Measurements from ENCODE around the gene STPG3. TPM values are rescaled to one million over a fixed set of nuclear protein-coding genes. Genes with fewer than 3 reads are reported as not detected.
A peak's percentile ranks its signal among the peaks of the same experiment; 100 is the strongest.

STPG3 gene
- total RNA-seq, 1 donor from 2014 or later = not detected

DNA sequence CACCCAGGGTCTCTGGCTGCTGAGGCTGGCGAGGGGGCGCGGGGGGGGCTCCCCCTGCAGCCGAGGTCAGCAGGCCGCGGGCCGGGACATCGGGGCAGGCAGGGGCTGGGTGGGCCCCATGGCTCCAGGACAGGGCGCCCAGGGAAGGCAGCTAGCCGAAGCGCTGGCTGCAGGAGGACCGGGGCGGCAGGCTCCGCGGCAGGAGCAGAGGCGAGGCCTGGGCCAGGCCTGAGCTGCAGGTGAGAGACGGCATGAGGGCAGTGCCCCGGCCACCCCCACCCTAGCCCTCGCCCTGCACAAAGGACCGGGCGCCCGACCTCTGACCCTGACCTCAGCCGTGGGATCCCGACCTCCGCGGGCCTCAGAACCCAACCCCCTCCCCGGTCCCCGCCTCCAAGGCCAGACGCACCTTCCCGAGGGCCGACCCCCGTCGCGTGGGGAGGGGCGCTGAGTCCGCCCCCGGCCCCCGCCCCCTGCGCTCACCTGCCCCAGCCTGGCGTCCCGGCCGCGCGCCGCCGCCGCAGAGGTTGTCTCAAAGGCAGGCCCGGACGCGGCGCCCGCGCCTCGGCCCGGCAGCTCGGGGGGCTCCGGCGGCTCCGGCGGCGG is 29.5 kb upstream of the STPG3 start:
- peak overlapping the region; percentile 22 to 36 (median 30) for H3K4me3 ChIP-seq (ENCODE audit: low read length in 3 of 3)
- peaks cover 4 to 7% (median 5%) of the 10 kb centered on the region in 3 donors for H3K27me3 ChIP-seq (ENCODE audit: control insufficient read depth in 3 of 3, insufficient read depth in 3 of 3, low read length in 3 of 3)
- no peak overlapping the region for H3K27ac ChIP-seq (ENCODE audit: low read depth, low read length)
- peaks cover 20 to 42% (median 26%) of the 10 kb centered on the region in 3 donors for H3K4me1 ChIP-seq (ENCODE audit: control insufficient read depth in 3 of 3, insufficient read depth in 3 of 3, low read length in 3 of 3)
- peak overlapping the region in 1 of 3 donors; percentile 60 for H3K9ac ChIP-seq (ENCODE audit: low read depth in 1 of 3, low read length in 3 of 3)
- H3K36me3 ChIP-seq (ENCODE audit: control insufficient read depth in 3 of 3, insufficient read depth in 3 of 3, low read length in 3 of 3) = no peaks in the 10 kb centered on the region
- H3K9me3 ChIP-seq (ENCODE audit: control insufficient read depth in 3 of 3, low read length in 3 of 3) = no peaks in the 10 kb centered on the region

DNA sequence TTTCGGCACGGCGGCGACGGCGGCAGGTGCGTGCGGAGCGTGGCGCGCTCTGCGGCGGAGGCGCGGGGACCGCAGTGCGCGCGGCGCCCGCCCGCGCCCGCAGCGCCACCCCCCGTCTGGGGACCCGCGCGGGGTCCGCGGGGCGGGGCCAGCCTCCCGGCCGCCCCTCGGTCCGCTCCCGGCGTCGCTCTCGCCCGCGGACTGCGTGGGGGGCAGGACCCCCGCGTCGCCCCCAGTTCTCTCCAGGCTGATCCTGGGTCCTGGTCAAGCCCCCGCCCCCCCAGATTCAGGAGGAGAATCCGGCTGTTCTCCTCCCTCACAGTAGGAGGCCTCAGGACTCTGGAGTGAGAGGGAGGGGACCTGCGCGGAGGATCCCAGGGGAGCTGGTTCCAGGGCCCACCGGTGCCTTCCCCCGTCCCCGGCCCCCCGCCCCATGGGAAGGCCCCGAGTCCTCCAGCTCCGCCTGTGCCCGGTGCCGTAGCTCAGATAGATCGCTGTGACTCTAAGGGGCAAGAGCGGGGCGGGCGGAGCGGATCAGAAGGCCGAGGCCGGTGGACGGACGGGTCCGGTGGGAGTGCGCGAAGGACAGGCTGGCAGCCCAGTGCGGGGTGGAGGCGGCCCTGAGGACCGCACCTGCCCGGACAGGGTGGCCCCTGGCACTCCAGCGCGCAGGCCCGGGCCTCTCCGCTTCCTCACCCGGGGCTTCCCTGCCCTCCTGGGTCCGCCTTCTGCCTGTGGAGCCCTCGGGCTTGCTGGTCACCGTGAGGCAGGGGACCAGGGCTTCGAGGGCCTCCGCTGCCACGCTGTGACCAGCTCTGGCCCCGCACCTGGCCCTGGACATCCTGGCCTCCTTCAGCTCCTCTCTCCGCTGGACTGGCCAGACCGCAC is 28.7 kb upstream of the STPG3 start, which contains the start of gene RNF208:
TSS of gene RNF208 (minus strand) at position 51 of the 888 bp plus-strand sequence. CDS start 1,028 bp downstream, outside the sequence.
- peak within 1 kb of the TSS; percentile 80 to 90 (median 86) for H3K9ac ChIP-seq (ENCODE audit: low read depth in 1 of 3, low read length in 3 of 3)
- H3K4me3 ChIP-seq (ENCODE audit: low read length in 3 of 3) = peak within 1 kb of the TSS; percentile 68 to 89 (median 89)
- peaks cover 17 to 39% (median 19%) of the 10 kb centered on the region in 3 donors for H3K4me1 ChIP-seq (ENCODE audit: control insufficient read depth in 3 of 3, insufficient read depth in 3 of 3, low read length in 3 of 3)
- peak within 1 kb of the TSS; percentile 90 for H3K27ac ChIP-seq (ENCODE audit: low read depth, low read length)
- H3K27me3 ChIP-seq (ENCODE audit: control insufficient read depth in 3 of 3, insufficient read depth in 3 of 3, low read length in 3 of 3) = peaks cover 11 to 13% (median 11%) of the 10 kb centered on the region in 3 donors
- no peaks in the 10 kb centered on the region for H3K9me3 ChIP-seq (ENCODE audit: control insufficient read depth in 3 of 3, low read length in 3 of 3)
- H3K36me3 ChIP-seq (ENCODE audit: control insufficient read depth in 3 of 3, insufficient read depth in 3 of 3, low read length in 3 of 3) = no peaks in the 10 kb centered on the region

DNA sequence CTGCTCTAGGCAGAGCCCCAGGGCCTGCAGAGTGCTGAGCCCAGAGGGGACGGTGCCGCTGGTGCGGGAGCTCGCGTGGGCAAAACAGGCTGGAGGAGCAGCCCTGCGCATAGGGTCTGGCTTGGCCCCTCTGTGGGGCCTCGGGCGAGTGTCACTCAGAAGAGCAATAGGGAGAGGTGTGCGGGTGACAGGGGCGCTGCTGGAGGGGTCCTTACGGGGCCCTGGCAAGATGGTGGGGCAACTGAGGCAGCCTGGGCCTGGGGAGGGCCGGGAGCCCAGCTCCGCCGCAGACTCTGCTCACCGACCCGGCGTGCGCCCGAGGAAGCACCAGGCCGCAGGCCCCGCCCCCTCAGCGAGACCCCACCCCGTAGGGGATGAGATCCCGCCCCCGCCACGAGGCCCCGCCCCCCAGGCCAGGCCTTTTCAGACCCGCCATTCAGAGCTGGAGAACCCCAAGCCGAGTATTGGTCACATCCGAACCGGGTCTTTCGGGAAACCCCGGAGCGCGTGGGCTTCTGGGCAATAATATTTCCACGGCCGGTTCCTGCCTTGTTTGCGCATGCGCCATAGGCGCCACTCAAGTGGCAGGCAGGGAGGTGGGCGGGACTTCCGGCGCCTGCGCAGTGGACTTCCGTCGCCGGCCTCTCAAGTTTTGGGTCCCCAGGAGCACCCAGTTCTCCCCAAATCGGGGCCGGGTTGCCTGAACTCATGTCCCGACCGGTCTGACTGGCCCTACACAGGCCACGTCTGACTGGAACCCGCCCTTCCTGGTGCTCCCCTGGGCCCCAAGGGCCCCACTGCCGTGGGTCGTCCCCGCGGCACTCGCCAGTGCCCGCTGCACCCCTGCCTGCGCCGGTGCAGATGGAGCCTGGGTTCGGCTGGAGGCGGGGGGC is 27.8 kb upstream of the STPG3 start:
- Histone ChIP-seq H3K9me3 (ENCODE audit: control insufficient read depth in 3 of 3, low read length in 3 of 3) (no peaks in the 10 kb centered on the region), H3K27me3 (ENCODE audit: control insufficient read depth in 3 of 3, insufficient read depth in 3 of 3, low read length in 3 of 3) (peaks cover 15 to 18% (median 16%) of the 10 kb centered on the region in 3 donors), H3K4me3 (ENCODE audit: low read length in 3 of 3) (peak overlapping the region; percentile 81 to 89 (median 89))

DNA sequence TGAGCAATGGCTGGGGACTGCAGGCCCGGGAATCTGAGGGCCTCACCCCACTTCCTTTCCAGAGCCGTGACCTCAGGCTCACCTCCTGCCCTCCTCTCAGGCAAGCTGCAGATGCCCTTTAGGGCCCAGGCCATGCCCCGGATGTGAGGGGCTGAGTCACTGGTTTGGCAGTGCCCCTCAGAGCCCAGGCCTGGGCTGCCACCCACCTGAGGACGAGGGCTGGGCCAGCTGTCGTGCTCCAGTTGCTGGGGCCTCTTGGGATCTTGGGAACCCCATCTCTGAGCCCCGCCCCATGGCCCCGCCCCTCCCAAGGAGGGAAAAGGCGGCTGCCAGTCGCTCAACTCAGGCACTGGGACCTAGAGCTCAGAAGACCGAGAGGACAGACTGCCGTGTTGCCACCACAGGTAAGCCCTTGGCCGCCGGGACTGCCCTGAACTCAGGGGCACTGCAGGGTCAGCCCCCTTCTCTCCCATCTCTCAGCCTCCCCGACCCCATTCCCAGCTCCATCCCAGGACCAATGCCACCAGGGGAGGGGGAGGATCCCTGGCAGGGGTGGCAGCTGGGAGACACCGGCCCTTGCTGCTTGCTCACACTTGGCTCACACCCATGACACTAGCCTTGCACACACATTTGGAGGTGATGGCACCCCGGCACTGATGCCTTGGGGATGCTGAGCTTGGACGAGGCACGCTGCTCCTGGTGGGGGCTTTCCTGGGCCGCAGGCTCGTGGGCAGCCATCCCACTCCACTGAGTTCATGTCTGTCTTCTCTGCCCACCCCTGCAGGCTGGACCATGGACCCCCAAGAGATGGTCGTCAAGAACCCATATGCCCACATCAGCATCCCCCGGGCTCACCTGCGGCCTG is 26.0 kb upstream of the STPG3 start, which contains the start of gene CYSRT1:
TSS of gene CYSRT1 (plus strand) at position 345 of the 865 bp plus-strand sequence. CDS start at position 793, 448 bp downstream.
- no peaks in the 10 kb centered on the region for H3K9me3 ChIP-seq (ENCODE audit: control insufficient read depth in 3 of 3, low read length in 3 of 3)
- H3K4me3 ChIP-seq (ENCODE audit: low read length in 3 of 3) = peak within 1 kb of the TSS; percentile 81 to 89 (median 89)
- peaks cover 12 to 24% (median 13%) of the 10 kb centered on the region in 3 donors for H3K4me1 ChIP-seq (ENCODE audit: control insufficient read depth in 3 of 3, insufficient read depth in 3 of 3, low read length in 3 of 3)
- H3K27me3 ChIP-seq (ENCODE audit: control insufficient read depth in 3 of 3, insufficient read depth in 3 of 3, low read length in 3 of 3) = peaks cover 31 to 35% (median 31%) of the 10 kb centered on the region in 3 donors
- no peaks in the 10 kb centered on the region for H3K36me3 ChIP-seq (ENCODE audit: control insufficient read depth in 3 of 3, insufficient read depth in 3 of 3, low read length in 3 of 3)
- H3K27ac ChIP-seq (ENCODE audit: low read depth, low read length) = peak within 1 kb of the TSS; percentile 90
- peak within 1 kb of the TSS; percentile 90 to 99 (median 91) for H3K9ac ChIP-seq (ENCODE audit: low read depth in 1 of 3, low read length in 3 of 3)

More for the DNA sequence above, 27.8 kb upstream of the STPG3 start:
- Histone ChIP-seq H3K27ac (ENCODE audit: low read depth, low read length) (peak overlapping the region; percentile 90), H3K36me3 (ENCODE audit: control insufficient read depth in 3 of 3, insufficient read depth in 3 of 3, low read length in 3 of 3) (no peaks in the 10 kb centered on the region), H3K9ac (ENCODE audit: low read depth in 1 of 3, low read length in 3 of 3) (peak overlapping the region; percentile 90 to 99 (median 91)), H3K4me1 (ENCODE audit: control insufficient read depth in 3 of 3, insufficient read depth in 3 of 3, low read length in 3 of 3) (peaks cover 12 to 32% (median 13%) of the 10 kb centered on the region in 3 donors)

DNA sequence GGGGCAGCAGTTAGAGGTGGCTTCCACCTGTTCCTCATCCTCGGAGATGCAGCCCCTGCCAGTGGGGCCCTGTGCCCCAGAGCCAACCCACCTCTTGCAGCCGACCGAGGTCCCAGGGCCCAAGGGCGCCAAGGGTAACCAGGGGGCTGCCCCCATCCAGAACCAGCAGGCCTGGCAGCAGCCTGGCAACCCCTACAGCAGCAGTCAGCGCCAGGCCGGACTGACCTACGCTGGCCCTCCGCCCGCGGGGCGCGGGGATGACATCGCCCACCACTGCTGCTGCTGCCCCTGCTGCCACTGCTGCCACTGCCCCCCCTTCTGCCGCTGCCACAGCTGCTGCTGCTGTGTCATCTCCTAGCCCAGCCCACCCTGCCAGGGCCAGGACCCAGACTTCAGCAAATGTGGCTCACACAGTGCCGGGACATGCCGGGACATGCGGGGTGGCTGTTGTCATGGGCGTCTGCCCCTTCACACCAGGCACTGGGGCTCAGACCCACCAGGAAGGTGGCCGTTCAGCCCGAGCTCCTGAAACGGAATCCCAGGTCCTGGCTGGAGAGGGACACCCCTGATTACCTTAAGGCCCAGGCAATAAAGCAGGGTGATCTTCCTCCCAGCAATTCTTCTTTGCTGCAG is 25.3 kb upstream of the STPG3 start:
- H3K9ac ChIP-seq (ENCODE audit: low read depth in 1 of 3, low read length in 3 of 3) = no peak overlapping the region
- no peaks in the 10 kb centered on the region for H3K36me3 ChIP-seq (ENCODE audit: control insufficient read depth in 3 of 3, insufficient read depth in 3 of 3, low read length in 3 of 3)
- H3K27me3 ChIP-seq (ENCODE audit: control insufficient read depth in 3 of 3, insufficient read depth in 3 of 3, low read length in 3 of 3) = peaks cover 38 to 42% (median 39%) of the 10 kb centered on the region in 3 donors
- H3K4me1 ChIP-seq (ENCODE audit: control insufficient read depth in 3 of 3, insufficient read depth in 3 of 3, low read length in 3 of 3) = peaks cover 11 to 24% (median 12%) of the 10 kb centered on the region in 3 donors
- no peak overlapping the region for H3K4me3 ChIP-seq (ENCODE audit: low read length in 3 of 3)
- no peaks in the 10 kb centered on the region for H3K9me3 ChIP-seq (ENCODE audit: control insufficient read depth in 3 of 3, low read length in 3 of 3)
- H3K27ac ChIP-seq (ENCODE audit: low read depth, low read length) = no peak overlapping the region

DNA sequence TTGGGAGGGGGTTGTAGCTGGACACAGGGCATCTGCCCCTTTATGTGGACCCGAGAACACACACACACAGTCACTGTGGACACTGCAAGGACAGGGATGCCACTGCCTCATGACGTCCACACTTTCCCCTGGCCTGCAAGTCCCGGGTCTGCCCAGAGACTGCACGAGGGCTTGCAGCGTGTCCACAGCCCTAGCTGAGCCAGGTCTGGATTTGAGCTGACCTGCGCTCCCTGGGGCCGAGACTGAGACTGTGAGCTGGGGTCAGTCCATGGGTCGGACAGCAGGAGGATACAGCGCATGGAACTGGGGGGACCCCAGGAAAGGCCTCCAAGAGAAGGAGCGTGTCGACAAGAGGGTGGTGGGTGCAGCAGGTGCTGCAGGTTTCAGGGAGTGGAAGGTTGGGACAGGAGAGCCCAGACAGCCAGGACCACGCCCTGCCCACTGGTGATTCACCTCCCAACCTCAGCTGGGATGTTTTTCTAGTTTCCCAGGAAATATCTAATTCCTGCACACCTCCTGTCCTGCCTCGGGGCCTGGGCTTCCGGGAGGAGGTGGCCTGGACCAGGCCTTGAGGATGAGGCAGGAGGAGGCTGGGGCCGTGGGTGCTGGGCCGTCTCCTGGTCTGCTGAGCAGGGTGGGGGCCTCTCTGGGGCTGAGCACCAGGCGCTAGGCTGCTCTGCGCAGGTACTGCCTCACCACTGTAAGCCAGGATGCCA is 24.6 kb upstream of the STPG3 start:
- no peaks in the 10 kb centered on the region for H3K36me3 ChIP-seq (ENCODE audit: control insufficient read depth in 3 of 3, insufficient read depth in 3 of 3, low read length in 3 of 3)
- peaks cover 11 to 24% (median 12%) of the 10 kb centered on the region in 3 donors for H3K4me1 ChIP-seq (ENCODE audit: control insufficient read depth in 3 of 3, insufficient read depth in 3 of 3, low read length in 3 of 3)
- peak overlapping the region in 1 of 3 donors; percentile 50 for H3K9ac ChIP-seq (ENCODE audit: low read depth in 1 of 3, low read length in 3 of 3)
- H3K27me3 ChIP-seq (ENCODE audit: control insufficient read depth in 3 of 3, insufficient read depth in 3 of 3, low read length in 3 of 3) = peaks cover 45 to 48% (median 46%) of the 10 kb centered on the region in 3 donors
- no peaks in the 10 kb centered on the region for H3K9me3 ChIP-seq (ENCODE audit: control insufficient read depth in 3 of 3, low read length in 3 of 3)
- H3K27ac ChIP-seq (ENCODE audit: low read depth, low read length) = no peak overlapping the region
- H3K4me3 ChIP-seq (ENCODE audit: low read length in 3 of 3) = no peak overlapping the region

DNA sequence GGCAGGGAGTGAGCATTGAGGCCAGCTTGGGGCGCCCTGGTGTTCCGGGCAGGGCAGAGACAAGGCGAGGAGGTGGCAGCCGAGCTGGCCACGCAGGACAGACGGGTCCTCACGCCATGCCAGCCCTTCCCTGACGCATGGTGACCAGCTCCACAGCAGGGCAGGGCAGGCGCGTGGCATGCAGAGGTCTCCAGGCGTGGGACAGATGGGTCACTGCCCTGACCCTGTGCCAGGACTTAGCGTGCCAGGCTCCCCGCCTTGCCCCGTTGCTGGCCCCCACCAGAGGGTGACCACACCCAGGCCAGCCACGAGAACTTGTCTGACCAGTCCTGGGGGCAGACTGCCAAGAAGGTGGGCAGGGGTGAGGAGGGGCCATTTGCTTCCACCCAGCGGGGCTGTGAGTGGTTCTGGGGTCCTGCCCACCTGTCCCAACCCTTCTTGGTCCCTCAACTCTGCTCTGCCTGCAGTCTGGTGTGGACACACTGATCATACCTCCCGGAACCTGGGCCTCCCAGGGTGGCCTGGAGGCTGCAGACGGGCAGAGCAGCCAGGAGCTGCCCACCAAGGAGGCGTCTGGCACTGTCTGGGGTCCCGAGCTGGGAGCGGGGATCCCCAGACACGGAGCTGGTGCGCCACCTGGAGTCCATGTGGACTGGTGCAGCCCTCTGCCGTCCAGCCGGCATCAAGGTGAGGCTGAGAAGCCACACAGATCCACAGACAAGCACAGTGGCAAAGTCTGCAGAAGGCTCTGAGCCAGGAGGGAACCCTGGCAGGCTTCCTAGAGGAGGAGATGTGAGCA is 23.8 kb upstream of the STPG3 start, which contains the start of gene RNF224:
TSS of gene RNF224 (plus strand) at position 449 of the 799 bp plus-strand sequence. CDS start 834 bp downstream, outside the sequence.
- no peaks in the 10 kb centered on the region for H3K9me3 ChIP-seq (ENCODE audit: control insufficient read depth in 3 of 3, low read length in 3 of 3)
- H3K9ac ChIP-seq (ENCODE audit: low read depth in 1 of 3, low read length in 3 of 3) = peak within 1 kb of the TSS in 1 of 3 donors; percentile 50
- H3K4me3 ChIP-seq (ENCODE audit: low read length in 3 of 3) = no peak within 1 kb of the TSS
- peaks cover 48 to 53% (median 51%) of the 10 kb centered on the region in 3 donors for H3K27me3 ChIP-seq (ENCODE audit: control insufficient read depth in 3 of 3, insufficient read depth in 3 of 3, low read length in 3 of 3)
- H3K4me1 ChIP-seq (ENCODE audit: control insufficient read depth in 3 of 3, insufficient read depth in 3 of 3, low read length in 3 of 3) = peaks cover 11 to 24% (median 12%) of the 10 kb centered on the region in 3 donors
- H3K27ac ChIP-seq (ENCODE audit: low read depth, low read length) = no peak within 1 kb of the TSS
- H3K36me3 ChIP-seq (ENCODE audit: control insufficient read depth in 3 of 3, insufficient read depth in 3 of 3, low read length in 3 of 3) = no peaks in the 10 kb centered on the region
